ENCODE results near the gene SCAF11. TPM values are rescaled to one million over a fixed set of nuclear protein-coding genes. Genes with fewer than 3 reads are reported as not detected.

The SCAF11 gene
- total RNA-seq, 1 donor from 2014 or later = 109 TPM

GRCh38 chr12:45938566-45938965 is 51.8 kb downstream of the SCAF11 start:
- DNase-seq (ENCODE audit: low spot score) = no peak
- intact Hi-C loops (cut with DNase I) = no loop called here

- DNase-seq (ENCODE audit: low spot score) = no peak
- intact Hi-C loops (cut with DNase I) = no loop called here
Measured at GRCh38 chr12:45934956-45935355, 55.4 kb downstream of the SCAF11 start.

GRCh38 chr12:45933504-45933903 is 56.9 kb downstream of the SCAF11 start:
- intact Hi-C loops (cut with DNase I) = no loop called here
- no peak for DNase-seq (ENCODE audit: low spot score)

GRCh38 chr12:45930369-45930768 is 60.0 kb downstream of the SCAF11 start:
- no peak for DNase-seq (ENCODE audit: low spot score)
- intact Hi-C loops (cut with DNase I) = no loop called here

- intact Hi-C loops (cut with DNase I) = no loop called here
- DNase-seq (ENCODE audit: low spot score) = no peak
Measured at GRCh38 chr12:45928309-45928708, 62.1 kb downstream of the SCAF11 start.

- DNase-seq (ENCODE audit: low spot score) = no peak
- intact Hi-C loops (cut with DNase I) = no loop called here
Measured at GRCh38 chr12:45918818-45919217, 71.6 kb downstream of the SCAF11 start.

GRCh38 chr12:45915405-45915804 is 75.0 kb downstream of the SCAF11 start:
- intact Hi-C loops (cut with DNase I) = no loop called here
- DNase-seq (ENCODE audit: low spot score) = no peak

- intact Hi-C loops (cut with DNase I) = no loop called here
- DNase-seq (ENCODE audit: low spot score) = no peak
Measured at GRCh38 chr12:45914090-45914489, 76.3 kb downstream of the SCAF11 start.

- no peak for DNase-seq (ENCODE audit: low spot score)
- intact Hi-C loops (cut with DNase I) = no loop called here
Measured at GRCh38 chr12:45913631-45914030, 76.7 kb downstream of the SCAF11 start.

GRCh38 chr12:45912774-45913173 is 77.6 kb downstream of the SCAF11 start:
- intact Hi-C loops (cut with DNase I) = no loop called here
- DNase-seq (ENCODE audit: low spot score) = no peak

- no peak for DNase-seq (ENCODE audit: low spot score)
- intact Hi-C loops (cut with DNase I) = no loop called here
Measured at GRCh38 chr12:45909041-45909713, 81.2 kb downstream of the SCAF11 start.

- DNase-seq (ENCODE audit: low spot score) = no peak
- intact Hi-C loops (cut with DNase I) = no loop called here
Measured at GRCh38 chr12:45907955-45908354, 82.4 kb downstream of the SCAF11 start.

GRCh38 chr12:45898094-45898493 is 92.3 kb downstream of the SCAF11 start:
- intact Hi-C loops (cut with DNase I) = no loop called here
- no peak for DNase-seq (ENCODE audit: low spot score)

- intact Hi-C loops (cut with DNase I) = no loop called here
- DNase-seq (ENCODE audit: low spot score) = no peak
Measured at GRCh38 chr12:45895961-45896360, 94.4 kb downstream of the SCAF11 start.

- intact Hi-C loops (cut with DNase I) = no loop called here
- DNase-seq (ENCODE audit: low spot score) = no peak
Measured at GRCh38 chr12:45893240-45893639, 97.1 kb downstream of the SCAF11 start.

- DNase-seq (ENCODE audit: low spot score) = no peak
- intact Hi-C loops (cut with DNase I) = no loop called here
Measured at GRCh38 chr12:45890276-45890675, 100.1 kb downstream of the SCAF11 start.

GRCh38 chr12:45887544-45887943 is 102.8 kb downstream of the SCAF11 start:
- no peak for DNase-seq (ENCODE audit: low spot score)
- intact Hi-C loops (cut with DNase I) = no loop called here

- no peak for DNase-seq (ENCODE audit: low spot score)
- intact Hi-C loops (cut with DNase I) = no loop called here
Measured at GRCh38 chr12:45886685-45887084, 103.7 kb downstream of the SCAF11 start.

GRCh38 chr12:45883187-45883586 is 107.2 kb downstream of the SCAF11 start:
- intact Hi-C loops (cut with DNase I) = no loop called here

GRCh38 chr12:45880533-45880932 is 109.8 kb downstream of the SCAF11 start:
- no peak for DNase-seq (ENCODE audit: low spot score)
- intact Hi-C loops (cut with DNase I) = no loop called here

More at GRCh38 chr12:45883187-45883586, 107.2 kb downstream of the SCAF11 start:
- no peak for DNase-seq (ENCODE audit: low spot score)

GRCh38 chr12:45879363-45879895 is 110.9 kb downstream of the SCAF11 start:
- DNase-seq (ENCODE audit: low spot score) = no peak
- intact Hi-C loops (cut with DNase I) = no loop called here

Data from cardiac septum (tissue), 1 donor.